GM18511 (cell line): ENCODE results near the gene TMOD4.

Experiments
- ATAC-seq: cut with Tn5 transposase; IDR thresholded peaks from one replicate; pipeline ENCODE4 v1.9.1; 2021; ENCODE audit warnings: mild to moderate bottlenecking, moderate library complexity; ENCODE audit not compliant: unreplicated experiment

Gene TMOD4

GRCh38 chr1:151143986-151144385, 31.8 kb downstream of the TMOD4 start:
- no peak for ATAC-seq

DNA sequence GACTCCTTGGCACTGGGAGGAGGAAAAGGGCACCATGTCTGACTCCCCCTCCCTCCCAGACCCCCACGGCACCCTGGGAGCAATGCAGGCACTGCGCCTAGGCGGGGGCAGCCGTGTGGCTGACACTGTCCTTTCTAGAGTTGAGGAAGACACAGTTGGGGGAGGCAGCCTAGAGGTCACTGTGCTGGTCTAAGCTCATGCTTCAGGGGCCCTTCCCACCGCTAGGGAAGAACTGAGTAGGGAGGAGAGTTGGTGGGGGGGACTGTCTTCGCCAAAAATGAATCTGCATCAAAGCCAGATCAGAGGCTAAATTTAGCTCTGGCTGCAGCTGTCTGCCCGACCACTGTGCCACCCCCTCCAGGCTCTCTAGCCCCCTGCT, 32.7 kb downstream of the TMOD4 start:
- ATAC-seq: no peak

- ATAC-seq: no peak
Observed at GRCh38 chr1:151142411-151143056, 33.2 kb downstream of the TMOD4 start.

- no peak for ATAC-seq
Observed at GRCh38 chr1:151137789-151138188, 38.0 kb downstream of the TMOD4 start.

GRCh38 chr1:151135433-151136385, 40.1 kb downstream of the TMOD4 start:
- ATAC-seq: no peak

DNA sequence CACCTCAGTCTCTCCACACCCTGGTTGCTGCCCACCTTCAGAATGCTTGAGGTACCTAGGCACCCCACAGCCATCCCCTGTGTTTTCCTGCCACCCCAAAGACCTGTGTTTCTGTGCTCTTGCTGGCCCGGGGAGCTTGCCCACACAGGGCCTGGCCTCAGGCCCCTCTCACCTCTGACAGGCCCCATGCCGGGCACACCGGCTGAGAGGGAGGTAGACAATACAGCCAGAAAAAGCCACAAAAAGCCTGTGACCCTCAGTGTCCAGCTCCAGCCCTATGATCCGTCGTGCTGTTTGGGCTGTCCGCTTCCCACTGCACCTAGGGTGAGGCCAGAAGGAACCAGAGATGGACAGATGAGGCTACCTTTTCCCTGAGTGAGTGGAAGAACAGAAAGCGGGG, 40.8 kb downstream of the TMOD4 start:
- ATAC-seq: no peak

GRCh38 chr1:151134396-151134795, 41.4 kb downstream of the TMOD4 start:
- no peak for ATAC-seq

DNA sequence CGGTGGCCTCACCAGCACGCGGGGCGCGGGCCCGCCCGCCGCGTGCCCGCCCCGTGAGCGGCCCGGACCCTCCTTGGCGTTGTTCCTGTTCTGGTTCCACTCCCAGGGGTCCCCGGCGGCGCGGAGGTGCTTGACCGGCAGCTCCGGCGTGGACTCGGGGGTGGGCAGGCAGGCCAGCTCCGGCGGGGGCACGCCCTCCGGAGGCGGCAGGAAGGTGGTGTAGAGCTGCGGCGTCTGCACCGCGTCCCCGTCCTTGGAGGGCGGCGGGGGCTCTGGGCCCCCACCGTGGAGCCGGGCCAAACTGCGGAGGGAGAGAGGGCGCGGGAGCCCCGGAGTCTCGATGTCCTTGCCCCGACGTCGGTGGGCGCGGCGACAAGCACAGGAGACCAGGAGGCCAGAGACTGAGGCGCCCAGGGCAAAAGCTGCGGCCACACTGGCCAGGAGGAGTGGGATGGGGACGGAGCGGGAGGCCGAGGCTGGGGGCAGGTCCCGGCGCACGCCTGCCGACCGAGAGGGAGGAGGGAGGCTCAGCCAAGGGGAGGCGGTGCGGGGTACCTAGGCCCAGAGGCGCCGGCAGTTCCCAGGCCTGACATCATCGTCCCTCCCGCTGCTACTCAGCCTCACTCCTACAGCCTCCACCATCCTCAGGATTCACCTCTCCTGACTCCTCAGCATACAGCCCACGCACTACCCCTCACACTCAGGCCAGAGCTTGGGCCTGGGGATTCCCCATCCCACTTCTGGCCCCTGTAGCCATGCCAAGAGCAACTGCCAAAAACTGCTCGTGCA, 42.6 kb downstream of the TMOD4 start:
- ATAC-seq: no peak

DNA sequence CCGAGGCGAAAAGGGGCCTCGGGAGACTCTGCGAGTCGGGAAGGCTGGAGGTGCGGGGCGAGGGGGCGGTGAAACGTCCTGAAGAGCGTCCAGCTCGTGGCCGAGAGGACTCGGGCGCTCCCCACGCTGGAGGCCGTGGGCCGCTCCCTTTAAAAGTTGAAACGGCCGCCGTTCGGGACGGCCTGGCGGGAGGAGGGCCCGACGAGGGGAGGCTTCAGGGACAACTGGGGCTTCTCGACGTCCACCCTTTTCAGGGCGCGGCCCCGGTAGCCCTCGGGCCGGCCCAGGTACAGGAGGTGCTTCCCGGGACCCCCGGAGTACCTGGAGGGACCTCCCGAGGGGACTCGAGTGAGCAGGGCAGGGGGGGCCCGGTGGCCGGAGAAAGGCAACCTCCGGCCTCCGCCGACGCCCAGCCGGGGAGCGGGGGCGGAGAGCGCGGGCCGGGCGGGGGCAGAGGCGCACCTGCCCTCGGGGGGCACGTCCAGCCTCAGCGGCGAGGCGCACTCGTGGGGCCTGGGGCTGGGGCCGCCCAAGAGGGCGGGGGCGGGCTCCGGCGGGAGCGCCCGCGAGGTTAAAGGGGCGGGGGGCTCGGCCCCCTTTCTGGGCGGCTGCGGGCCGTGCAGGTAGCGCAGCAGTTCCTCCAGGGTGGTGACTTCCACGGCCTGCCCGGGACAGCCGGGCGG, 43.3 kb downstream of the TMOD4 start:
- no peak for ATAC-seq

DNA sequence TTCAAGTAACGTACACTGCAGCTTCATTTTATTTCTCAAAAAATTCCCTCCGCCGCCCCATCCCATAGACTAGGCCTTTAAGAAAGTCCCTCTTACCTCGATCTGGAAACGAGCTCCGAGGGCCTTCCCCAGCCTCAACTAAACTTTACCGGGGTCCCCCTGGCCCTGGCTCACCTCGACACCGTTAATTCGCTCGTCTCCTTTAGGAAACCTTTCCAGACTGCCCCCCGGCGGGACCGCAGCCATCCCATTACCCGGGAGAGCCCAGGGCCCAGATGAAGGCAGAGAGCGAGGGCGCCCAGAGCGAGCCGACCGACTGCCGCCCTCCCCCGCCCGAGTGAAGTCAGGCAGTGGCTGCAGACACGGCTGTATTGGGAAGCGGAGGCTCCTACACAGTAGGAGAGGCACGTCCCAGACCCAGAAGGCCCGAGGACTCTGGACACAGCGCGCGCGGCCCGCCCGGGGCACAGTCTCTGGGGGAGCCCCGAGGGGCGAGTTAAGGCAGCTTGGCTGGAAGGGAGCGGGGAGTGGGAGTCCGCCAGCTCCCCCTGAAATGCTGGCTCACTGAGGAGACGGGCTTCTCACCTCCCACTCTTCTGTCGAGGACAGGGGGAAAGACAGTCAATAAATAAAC, 44.0 kb downstream of the TMOD4 start:
- ATAC-seq: no peak

GRCh38 chr1:151130987-151131586, 44.7 kb downstream of the TMOD4 start:
- ATAC-seq: no peak

GRCh38 chr1:151128800-151129199, 47.0 kb downstream of the TMOD4 start:
- ATAC-seq: no peak

DNA sequence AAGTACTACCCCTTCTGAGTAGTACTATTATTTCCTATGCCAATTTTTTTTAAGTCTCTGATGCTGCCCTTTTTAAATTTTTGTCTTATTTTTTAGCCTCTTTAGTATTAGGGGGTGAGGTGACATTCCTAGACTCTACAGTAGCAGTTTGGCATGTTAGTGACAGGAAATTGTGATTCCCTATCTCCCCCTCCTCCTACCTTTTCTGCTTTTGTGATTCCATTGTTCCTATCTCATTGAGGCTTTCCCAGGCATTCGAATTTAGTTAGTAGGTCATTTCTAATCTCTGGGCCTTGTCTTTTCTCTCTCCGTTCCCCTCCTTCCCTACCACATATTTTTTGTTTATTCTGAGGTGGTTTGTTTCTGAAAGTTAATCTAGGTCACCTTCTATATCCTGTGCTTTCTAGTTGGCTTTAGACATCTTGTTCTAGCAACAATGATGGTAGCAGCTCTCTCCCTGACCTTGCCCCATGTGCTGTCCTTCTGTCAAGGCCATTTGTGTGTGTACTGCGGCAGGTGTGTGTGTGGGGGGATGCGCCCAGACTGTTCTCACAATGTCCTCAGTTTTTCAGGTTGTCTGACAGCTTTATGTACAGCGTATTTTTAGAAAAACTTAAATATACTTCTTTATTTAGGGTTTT, 50.9 kb downstream of the TMOD4 start:
- no peak for ATAC-seq
